Measurements from ENCODE around the gene MAJIN. TPM values are rescaled to one million over a fixed set of nuclear protein-coding genes. Genes with fewer than 3 reads are reported as not detected.
"Not testable (repeated sequence)": the region's sequence is repeated elsewhere in the genome, so short reads cannot be mapped to it uniquely, and the experiment has no call there.

The MAJIN gene
- total RNA-seq, 1 donor from 2014 or later, result not detected

GRCh38 chr11:65008016-65008415, 36.1 kb upstream of the MAJIN start:
- ATAC-seq (no peak), DNase-seq (no peak)
- peaks cover 7% of the 10 kb centered on the region for H3K4me1 ChIP-seq
- H3K4me3 ChIP-seq, result no peak overlapping the region
- no peaks in the 10 kb centered on the region for H3K36me3 ChIP-seq
- intact Hi-C loops (cut with DNase I), result no loop called here
- no peak for TF ChIP-seq CTCF (IDR thresholded peaks at IDR 0.05)
- no peak overlapping the region for H3K27ac ChIP-seq
- no peaks in the 10 kb centered on the region for H3K27me3 ChIP-seq (ENCODE audit: low read depth)
- no peaks in the 10 kb centered on the region for H3K9me3 ChIP-seq

GRCh38 chr11:65003968-65004367, 32.1 kb upstream of the MAJIN start:
- intact Hi-C loops (cut with DNase I); DNase-seq; H3K9me3 ChIP-seq; ATAC-seq; H3K27me3 ChIP-seq (ENCODE audit: low read depth); H3K27ac ChIP-seq; H3K36me3 ChIP-seq; H3K4me3 ChIP-seq; H3K4me1 ChIP-seq: not testable (repeated sequence)

GRCh38 chr11:65003282-65003681, 31.4 kb upstream of the MAJIN start:
- no peaks in the 10 kb centered on the region for H3K27me3 ChIP-seq (ENCODE audit: low read depth)
- intact Hi-C loops (cut with DNase I), result no loop called here

GRCh38 chr11:65002706-65003105, 30.8 kb upstream of the MAJIN start:
- TF ChIP-seq CTCF (IDR thresholded peaks at IDR 0.05), result no peak
- no peak for DNase-seq
- ATAC-seq, result no peak
- Histone ChIP-seq H3K4me3 (no peak overlapping the region), H3K27ac (no peak overlapping the region), H3K36me3 (no peaks in the 10 kb centered on the region), H3K27me3 (ENCODE audit: low read depth) (no peaks in the 10 kb centered on the region), H3K4me1 (no peaks in the 10 kb centered on the region), H3K9me3 (no peaks in the 10 kb centered on the region)
- intact Hi-C loops (cut with DNase I), result no loop called here

More at GRCh38 chr11:65003282-65003681, 31.4 kb upstream of the MAJIN start:
- no peaks in the 10 kb centered on the region for H3K36me3 ChIP-seq
- H3K4me3 ChIP-seq, result no peak overlapping the region
- ATAC-seq (no peak), DNase-seq (no peak)
- H3K27ac ChIP-seq, result no peak overlapping the region
- H3K4me1 ChIP-seq, result no peaks in the 10 kb centered on the region
- H3K9me3 ChIP-seq, result no peaks in the 10 kb centered on the region
- no peak for TF ChIP-seq CTCF (IDR thresholded peaks at IDR 0.05)

- intact Hi-C loops (cut with DNase I), result no loop called here
- no peak overlapping the region for H3K27ac ChIP-seq
- H3K4me1 ChIP-seq, result peaks cover 27% of the 10 kb centered on the region
- ATAC-seq (no peak), DNase-seq (no peak)
- no peaks in the 10 kb centered on the region for H3K36me3 ChIP-seq
- no peaks in the 10 kb centered on the region for H3K27me3 ChIP-seq (ENCODE audit: low read depth)
- no peak overlapping the region for H3K4me3 ChIP-seq
- no peak for TF ChIP-seq CTCF (IDR thresholded peaks at IDR 0.05)
- H3K9me3 ChIP-seq, result no peaks in the 10 kb centered on the region
Measured at GRCh38 chr11:64999478-64999877, 27.6 kb upstream of the MAJIN start.

- no peak for DNase-seq
- H3K27me3 ChIP-seq (ENCODE audit: low read depth), result no peaks in the 10 kb centered on the region
- intact Hi-C loops (cut with DNase I), result no loop called here
- H3K36me3 ChIP-seq, result no peaks in the 10 kb centered on the region
- TF ChIP-seq CTCF (IDR thresholded peaks at IDR 0.05), result no peak
- H3K9me3 ChIP-seq, result no peaks in the 10 kb centered on the region
- H3K27ac ChIP-seq, result no peak overlapping the region
- ATAC-seq, result no peak
- no peak overlapping the region for H3K4me3 ChIP-seq
- H3K4me1 ChIP-seq, result peaks cover 32% of the 10 kb centered on the region
Measured at GRCh38 chr11:64998690-64999431, 27.0 kb upstream of the MAJIN start.
